Astrocyte of the cerebellum (primary cell): Measurements from ENCODE around the gene TCF7L2.

ENCODE experiments used
- DNase-seq: peaks from one replicate; pipeline ENCODE4 v3.0.0-alpha.2; 2011; ENCODE audit warnings: low read depth
- H3K4me3 ChIP-seq: 2 replicates; pipeline ENCODE4 v1.5.1; 2011; ENCODE audit warnings: mild to moderate bottlenecking, low read depth, low read length, moderate library complexity
- in situ Hi-C: cut with HindIII; loops from 2 replicates; pipeline ENCODE4 v1.10.0; 2017; ENCODE audit warnings: low sequenced_read_pairs
- TF ChIP-seq, protein P1 (sequence below): IDR thresholded peaks from 2 replicates; pipeline ENCODE4 v1.5.1; 2012; ENCODE audit warnings: low read length, low read depth, moderate library complexity, mild to moderate bottlenecking; ENCODE audit errors: missing control alignments

TCF7L2 gene

DNA sequence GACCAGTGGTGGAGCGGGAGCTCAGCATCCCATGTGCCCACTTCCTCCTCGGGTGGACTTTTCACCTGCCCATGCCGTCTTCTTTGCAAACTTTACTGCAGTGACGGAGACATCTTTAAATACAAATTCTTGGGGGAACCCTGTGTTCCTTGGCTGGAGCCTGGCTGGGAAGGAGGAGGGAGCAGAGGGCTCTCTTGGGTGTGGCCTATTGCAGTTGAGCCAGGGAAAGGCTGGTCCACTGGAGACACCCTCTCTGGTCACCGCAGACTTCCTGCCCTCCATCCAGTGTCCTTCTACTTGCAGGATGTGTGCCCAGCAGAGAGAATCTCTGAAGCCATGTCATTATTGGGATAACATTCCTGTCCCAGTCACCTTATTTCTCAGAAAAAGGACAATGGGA lies 67.3 kb downstream of the TCF7L2 start:
- H3K4me3 ChIP-seq: no peak overlapping the region
- no peak for DNase-seq
- TF ChIP-seq, protein P1, sequence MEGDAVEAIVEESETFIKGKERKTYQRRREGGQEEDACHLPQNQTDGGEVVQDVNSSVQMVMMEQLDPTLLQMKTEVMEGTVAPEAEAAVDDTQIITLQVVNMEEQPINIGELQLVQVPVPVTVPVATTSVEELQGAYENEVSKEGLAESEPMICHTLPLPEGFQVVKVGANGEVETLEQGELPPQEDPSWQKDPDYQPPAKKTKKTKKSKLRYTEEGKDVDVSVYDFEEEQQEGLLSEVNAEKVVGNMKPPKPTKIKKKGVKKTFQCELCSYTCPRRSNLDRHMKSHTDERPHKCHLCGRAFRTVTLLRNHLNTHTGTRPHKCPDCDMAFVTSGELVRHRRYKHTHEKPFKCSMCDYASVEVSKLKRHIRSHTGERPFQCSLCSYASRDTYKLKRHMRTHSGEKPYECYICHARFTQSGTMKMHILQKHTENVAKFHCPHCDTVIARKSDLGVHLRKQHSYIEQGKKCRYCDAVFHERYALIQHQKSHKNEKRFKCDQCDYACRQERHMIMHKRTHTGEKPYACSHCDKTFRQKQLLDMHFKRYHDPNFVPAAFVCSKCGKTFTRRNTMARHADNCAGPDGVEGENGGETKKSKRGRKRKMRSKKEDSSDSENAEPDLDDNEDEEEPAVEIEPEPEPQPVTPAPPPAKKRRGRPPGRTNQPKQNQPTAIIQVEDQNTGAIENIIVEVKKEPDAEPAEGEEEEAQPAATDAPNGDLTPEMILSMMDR: no peak
- in situ Hi-C loops: no loop called here

DNA sequence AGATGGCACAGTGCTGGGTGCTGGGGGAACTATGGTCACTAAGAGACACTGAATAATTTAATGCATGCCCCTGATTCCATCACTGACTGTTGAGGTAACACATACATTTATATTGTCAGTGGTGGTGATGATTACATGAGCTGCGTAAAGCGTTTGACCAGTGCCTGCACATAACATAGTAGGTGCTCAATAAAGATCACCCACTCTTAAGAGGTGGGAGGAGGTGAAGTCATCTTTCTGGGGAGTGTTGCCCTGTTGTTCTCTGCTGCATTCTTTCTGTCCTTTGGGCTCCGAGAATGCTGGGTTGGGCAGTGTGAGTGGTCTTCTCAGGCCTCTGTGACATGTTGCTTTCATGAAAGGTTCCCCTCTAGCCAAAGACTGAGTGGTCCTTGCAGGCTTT lies 68.0 kb downstream of the TCF7L2 start:
- TF ChIP-seq, protein P1: no peak
- no peak for DNase-seq
- no peak overlapping the region for H3K4me3 ChIP-seq
- in situ Hi-C loops: no loop called here

DNA sequence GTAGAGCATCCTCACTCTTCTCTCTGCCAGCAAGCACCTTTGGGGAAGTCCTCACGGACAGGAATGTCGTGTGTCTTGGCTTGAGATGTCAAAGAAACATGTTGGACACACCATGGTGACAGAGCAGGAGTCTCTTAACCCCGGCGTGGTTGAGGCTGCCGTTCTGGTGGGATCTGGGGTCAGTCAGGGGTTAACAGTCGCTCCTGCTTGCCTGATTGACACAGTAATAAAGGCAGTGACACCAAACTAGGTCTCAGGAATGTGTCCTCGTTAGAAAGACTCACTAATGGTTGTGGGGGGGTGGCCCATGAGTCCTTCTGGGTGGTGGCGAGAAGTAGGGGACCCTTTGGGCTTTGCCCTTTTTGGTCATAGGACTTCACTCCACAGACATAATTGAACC lies 69.0 kb downstream of the TCF7L2 start:
- TF ChIP-seq, protein P1: no peak
- DNase-seq: no peak
- no peak overlapping the region for H3K4me3 ChIP-seq
- in situ Hi-C loops: no loop called here

DNA sequence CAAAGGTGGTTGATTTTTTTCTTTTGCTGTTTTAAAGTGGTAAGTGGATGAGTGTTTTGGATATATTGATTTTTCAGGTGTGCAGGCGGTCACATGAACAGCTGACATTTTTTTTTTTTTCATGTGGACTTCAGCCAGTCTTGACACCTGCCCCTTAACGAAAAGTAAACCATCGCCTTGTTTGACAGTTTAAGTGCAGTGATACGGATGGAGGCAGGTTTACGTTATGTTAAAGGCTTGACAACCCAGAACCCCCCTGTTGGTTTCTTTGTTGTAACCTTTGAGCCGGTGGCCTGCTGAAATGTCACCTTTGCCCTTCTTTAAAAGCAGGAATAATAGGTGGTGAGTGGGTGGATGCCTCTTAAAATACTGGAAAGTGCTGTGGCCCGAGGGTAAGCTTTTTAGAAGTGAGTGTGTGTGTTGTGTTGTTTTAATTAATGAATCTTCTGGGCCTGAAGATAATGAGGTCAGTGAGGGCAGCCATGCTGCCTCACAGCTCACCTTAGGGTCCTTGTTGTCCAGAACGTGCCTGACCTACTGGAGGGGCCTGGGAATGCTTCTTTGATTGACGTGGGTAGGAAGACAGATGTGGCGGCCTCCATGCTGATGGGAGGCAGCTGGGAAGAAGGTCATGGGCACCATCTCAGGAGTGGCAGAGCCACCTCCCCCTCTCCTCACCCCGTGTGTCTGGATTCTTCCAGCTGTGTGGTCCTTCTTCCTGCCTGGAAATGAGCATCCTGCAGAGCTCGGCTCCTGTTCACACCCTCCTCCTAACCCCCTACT lies 69.8 kb downstream of the TCF7L2 start:
- no peak overlapping the region for H3K4me3 ChIP-seq
- DNase-seq: no peak
- in situ Hi-C loops: no loop called here
- TF ChIP-seq, protein P1: no peak

DNA sequence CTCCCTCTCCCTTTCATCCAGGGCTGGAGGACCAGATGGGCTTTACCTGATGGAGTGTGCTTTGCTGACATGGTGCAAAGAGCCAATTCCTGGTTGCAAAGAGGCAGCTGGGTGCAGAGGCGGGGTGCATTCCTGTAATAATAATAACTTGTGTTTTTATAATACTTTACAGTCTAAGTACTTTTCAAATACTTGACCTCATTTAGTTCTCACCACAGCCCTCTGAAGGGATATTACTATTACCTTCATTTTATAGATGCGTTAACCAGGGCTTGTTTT lies 70.4 kb downstream of the TCF7L2 start:
- TF ChIP-seq, protein P1: no peak

DNA sequence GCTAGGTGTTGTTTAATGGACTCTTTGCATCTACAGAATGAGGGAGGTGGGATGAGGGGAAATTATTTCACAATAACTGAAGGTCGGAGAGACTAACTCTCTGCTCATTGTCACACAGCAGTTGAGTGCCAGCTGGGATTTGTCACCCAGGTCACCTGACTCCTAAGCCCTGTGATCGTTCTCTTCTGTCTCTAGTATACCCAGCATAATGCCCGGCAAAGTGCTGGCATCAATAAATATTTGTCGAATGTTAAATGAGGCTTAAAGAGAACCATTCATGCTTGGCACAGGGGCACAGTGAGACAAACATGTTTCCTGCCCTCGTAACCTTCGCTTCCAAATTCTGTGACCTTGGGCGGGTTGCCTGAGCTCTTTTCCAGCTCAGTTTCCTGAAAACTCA lies 70.8 kb downstream of the TCF7L2 start:
- TF ChIP-seq, protein P1: no peak
- in situ Hi-C loops: no loop called here
- H3K4me3 ChIP-seq: no peak overlapping the region
- no peak for DNase-seq

More for the DNA sequence above, 70.4 kb downstream of the TCF7L2 start:
- no peak overlapping the region for H3K4me3 ChIP-seq
- in situ Hi-C loops: no loop called here
- no peak for DNase-seq
